Gastroesophageal sphincter (tissue), 3 donors: ENCODE measurements around the gene TTC36.

Source experiments
- EP300 ChIP-seq: sonication (generic); formaldehyde crosslinking; IDR thresholded peaks from one replicate; pipeline ENCODE4 v1.6.1; 2017; ENCODE audit warnings: antibody characterized with exemption, mild to moderate bottlenecking
- POLR2A ChIP-seq, 2 donors: fragments of 450-650 bp; IDR thresholded peaks; one replicate each; pipeline ENCODE4 v1.6.1; 2017; ENCODE audit warnings: antibody characterized with exemption in 2 of 2, mild to moderate bottlenecking in 2 of 2, moderate library complexity in 1 of 2
- POLR2AphosphoS5 ChIP-seq: sonication (generic); formaldehyde crosslinking; IDR thresholded peaks from one replicate; pipeline ENCODE4 v1.6.1; 2017; ENCODE audit warnings: antibody characterized with exemption
- TF ChIP-seq, protein P1 (sequence below), 4 experiments: fragments of 200-600 bp in 2 of 4; fragments of 450-650 bp in 2 of 4; sonication (generic) in 1 of 4; IDR thresholded peaks; one replicate each; pipeline ENCODE4 v1.5.1; 2017 to 2019; ENCODE audit warnings: antibody characterized with exemption in 4 of 4, mild to moderate bottlenecking in 2 of 4, moderate library complexity in 2 of 4

DNA sequence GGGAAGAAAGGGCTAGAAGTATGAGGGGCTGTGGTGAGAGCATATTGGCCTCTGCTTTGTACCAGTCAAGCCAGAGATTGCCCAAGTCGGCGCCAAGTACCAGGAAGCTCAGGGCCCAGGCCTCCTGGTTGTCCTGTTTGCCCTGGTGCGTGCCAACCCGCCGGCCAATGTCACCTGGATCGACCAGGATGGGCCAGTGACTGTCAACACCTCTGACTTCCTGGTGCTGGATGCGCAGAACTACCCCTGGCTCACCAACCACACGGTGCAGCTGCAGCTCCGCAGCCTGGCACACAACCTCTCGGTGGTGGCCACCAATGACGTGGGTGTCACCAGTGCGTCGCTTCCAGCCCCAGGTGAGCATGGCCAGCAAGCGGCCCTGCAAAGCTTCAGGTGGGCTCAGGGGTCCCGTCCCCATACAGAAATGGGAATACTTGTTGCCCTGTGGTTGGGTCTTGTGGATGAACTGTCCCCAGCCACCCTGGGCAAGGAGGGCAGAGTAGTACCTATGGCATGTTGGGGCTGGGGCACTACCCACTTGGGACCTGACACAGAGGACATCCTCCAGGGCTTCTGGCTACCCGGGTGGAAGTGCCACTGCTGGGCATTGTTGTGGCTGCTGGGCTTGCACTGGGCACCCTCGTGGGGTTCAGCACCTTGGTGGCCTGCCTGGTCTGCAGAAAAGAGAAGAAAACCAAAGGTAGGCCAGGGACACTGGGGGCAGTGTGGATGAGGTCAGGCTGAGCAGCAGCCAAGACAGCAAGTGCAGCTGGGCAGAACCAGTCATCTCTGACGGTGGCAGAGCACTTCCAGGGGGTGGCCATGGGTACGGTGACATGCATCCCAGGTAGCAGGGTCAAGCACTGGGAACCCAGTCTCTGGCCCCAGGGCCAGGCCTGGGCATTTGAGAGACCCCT lies 5.8 kb downstream of the TTC36 start:
- TF ChIP-seq, protein P1, sequence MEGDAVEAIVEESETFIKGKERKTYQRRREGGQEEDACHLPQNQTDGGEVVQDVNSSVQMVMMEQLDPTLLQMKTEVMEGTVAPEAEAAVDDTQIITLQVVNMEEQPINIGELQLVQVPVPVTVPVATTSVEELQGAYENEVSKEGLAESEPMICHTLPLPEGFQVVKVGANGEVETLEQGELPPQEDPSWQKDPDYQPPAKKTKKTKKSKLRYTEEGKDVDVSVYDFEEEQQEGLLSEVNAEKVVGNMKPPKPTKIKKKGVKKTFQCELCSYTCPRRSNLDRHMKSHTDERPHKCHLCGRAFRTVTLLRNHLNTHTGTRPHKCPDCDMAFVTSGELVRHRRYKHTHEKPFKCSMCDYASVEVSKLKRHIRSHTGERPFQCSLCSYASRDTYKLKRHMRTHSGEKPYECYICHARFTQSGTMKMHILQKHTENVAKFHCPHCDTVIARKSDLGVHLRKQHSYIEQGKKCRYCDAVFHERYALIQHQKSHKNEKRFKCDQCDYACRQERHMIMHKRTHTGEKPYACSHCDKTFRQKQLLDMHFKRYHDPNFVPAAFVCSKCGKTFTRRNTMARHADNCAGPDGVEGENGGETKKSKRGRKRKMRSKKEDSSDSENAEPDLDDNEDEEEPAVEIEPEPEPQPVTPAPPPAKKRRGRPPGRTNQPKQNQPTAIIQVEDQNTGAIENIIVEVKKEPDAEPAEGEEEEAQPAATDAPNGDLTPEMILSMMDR (IDR thresholded peaks at IDR 0.05) = no peak
- TF ChIP-seq POLR2A (IDR thresholded peaks at IDR 0.05) (no peak), EP300 (no peak), POLR2AphosphoS5 (no peak)
